Heart left ventricle (tissue), 13 donors: ENCODE data around the gene AAGAB.

Experiments used
- POLR2A ChIP-seq, 2 donors: fragments of 450-650 bp; IDR thresholded peaks; one replicate each; pipeline ENCODE4 v1.6.1; 2017; ENCODE audit warnings: antibody characterized with exemption in 2 of 2, mild to moderate bottlenecking in 2 of 2, moderate library complexity in 2 of 2
- TF ChIP-seq, protein P1 (sequence below), 12 donors: fragments of 200-600 bp; sonication (generic) in 4 of 12; IDR thresholded peaks; one replicate each; pipeline versions ENCODE4 v1.5.0 to v1.8.0; 2018 to 2022; ENCODE audit warnings: antibody characterized with exemption in 12 of 12, mild to moderate bottlenecking in 5 of 12
- donor health status: ischemic (EF 13 %, LVEDD 7.1; RV severe dilation, severe dysfunction).
- donor health status: DM: no; HTN: yes; CAD: no.
- donor health status: DM: no; HTN: no; CAD: no.
- donor health status: ischemic (EF 25% LVEDD 6.9; RV normal size, moderate dysfunction).
- donor health status: ischemic (EF 25% LVEDD 5.7; RV mildly dilated, moderate dysfunction).
- donor health status: ischemic (EF 35%, LVEDD 5.7; RV mildly dilated, moderate dysfunction).
- donor health status: nonischemic (EF 11% LVEDD 7.7; RV severe dilation, severe dysfunction).
- donor health status: DM: yes; HTN: yes; CAD: no.
- donor health status: PGD.
- donor health status: ischemic (EF 29% LVEDD 5.4; RV normal size, mild dysfunction).
- donor health status: nonischemic (EF 23%, LVEDD 6.1; RV moderate dilation, normal function).

DNA sequence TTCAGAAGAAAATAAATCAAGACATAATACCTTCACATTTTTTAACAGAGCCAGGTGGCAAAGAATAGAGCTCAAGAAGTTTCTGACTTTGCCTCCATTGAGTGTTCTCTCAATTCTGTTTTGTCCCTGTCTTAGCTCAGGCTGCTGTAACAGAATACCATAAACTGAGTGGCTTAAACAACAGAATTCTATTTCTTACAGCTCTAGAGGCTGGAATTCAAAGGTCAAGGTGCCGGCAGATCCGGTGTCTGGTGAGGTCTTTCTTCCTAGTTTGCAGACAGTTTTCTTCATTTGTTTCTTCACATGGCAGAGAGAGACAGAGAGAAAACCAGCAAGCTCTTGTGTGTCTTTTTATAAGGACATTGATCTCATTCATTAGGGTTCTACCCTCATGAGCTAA is 25.8 kb upstream of the AAGAB start:
- TF ChIP-seq, protein P1, sequence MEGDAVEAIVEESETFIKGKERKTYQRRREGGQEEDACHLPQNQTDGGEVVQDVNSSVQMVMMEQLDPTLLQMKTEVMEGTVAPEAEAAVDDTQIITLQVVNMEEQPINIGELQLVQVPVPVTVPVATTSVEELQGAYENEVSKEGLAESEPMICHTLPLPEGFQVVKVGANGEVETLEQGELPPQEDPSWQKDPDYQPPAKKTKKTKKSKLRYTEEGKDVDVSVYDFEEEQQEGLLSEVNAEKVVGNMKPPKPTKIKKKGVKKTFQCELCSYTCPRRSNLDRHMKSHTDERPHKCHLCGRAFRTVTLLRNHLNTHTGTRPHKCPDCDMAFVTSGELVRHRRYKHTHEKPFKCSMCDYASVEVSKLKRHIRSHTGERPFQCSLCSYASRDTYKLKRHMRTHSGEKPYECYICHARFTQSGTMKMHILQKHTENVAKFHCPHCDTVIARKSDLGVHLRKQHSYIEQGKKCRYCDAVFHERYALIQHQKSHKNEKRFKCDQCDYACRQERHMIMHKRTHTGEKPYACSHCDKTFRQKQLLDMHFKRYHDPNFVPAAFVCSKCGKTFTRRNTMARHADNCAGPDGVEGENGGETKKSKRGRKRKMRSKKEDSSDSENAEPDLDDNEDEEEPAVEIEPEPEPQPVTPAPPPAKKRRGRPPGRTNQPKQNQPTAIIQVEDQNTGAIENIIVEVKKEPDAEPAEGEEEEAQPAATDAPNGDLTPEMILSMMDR (IDR thresholded peaks at IDR 0.05): no peak
- TF ChIP-seq POLR2A (IDR thresholded peaks at IDR 0.05): no peak
